ENCODE measurements around the gene SLC24A4.
A peak's percentile ranks its signal among the peaks of the same experiment; 100 is the strongest.

The SLC24A4 gene

DNA sequence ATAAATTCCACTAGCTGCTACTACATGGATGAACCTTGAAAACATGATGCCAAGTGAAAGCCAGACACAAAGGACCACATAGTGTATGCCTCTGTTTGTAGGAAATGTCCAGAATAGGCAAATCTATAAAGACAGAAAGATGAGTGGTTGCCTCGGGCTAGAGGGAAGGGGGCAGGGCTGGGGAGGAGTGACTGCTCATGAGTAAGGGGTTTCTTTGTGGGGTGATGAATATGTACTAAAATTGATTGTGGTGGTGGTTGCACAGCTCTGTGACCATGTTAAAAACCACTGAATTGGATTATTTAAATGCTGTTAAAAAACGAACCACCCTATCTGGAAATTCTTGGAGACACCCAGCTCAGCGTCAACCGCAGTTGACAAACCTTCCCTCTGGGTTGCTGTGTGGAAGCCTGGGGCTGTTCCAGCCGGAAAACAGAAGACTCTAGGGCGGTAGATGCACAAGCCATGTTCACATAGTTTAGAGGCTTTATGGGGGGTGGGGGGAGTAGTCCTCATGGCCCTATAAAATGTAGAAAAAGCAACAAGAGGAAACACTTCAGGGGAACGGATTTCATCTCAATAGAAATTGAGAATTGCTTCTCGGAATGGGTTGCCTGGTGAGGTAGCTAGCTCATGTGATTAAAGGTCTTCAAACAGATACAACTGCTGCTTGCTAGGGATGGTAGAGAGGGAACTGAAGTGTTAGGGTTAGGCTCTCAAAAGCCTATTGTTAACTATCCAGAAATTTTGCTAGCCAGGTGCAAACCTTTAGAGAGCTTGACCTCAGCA is 220.0 kb downstream of the SLC24A4 start:
- FAIRE-seq (no peak), DNase-seq (ENCODE audit: low spot score) (no peak)

- DNase-seq (ENCODE audit: low spot score) (no peak), FAIRE-seq (no peak)
Observed at GRCh38 chr14:92544051-92544720, 221.2 kb downstream of the SLC24A4 start.

DNA sequence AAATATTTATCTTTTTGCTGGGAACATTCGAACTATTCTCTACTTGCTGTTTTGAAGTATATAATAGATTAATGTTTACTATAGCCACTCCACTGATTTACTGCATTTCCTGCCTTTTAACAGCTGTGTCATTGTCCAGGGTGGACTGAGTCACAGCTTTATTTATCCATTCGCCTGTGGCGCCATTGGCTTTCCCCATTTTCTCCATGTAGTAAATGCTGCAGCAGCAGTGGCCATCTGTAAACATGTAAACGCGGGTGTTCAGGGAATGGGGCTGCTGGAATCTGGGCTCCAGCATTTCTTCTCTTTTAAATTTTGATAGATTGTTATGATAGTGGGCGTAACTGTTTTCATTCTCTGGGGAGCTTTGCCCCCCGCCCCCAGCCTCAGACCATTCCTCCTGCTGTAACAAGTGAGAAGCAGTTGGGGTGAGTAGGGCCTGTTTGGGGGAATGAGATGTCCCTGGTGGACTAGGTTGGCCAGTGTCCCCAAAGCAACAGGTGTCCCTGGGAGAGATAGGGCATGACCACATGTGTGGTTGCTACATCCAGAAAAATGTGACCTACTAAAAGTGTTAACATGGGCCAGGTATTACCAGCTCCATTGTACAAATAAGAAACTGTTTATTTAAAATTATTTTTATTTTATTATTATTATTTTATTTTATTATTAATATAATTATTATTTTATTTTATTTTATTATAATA is 223.5 kb downstream of the SLC24A4 start:
- FAIRE-seq, result no peak
- peak; percentile 30 for DNase-seq (ENCODE audit: low spot score)

DNA sequence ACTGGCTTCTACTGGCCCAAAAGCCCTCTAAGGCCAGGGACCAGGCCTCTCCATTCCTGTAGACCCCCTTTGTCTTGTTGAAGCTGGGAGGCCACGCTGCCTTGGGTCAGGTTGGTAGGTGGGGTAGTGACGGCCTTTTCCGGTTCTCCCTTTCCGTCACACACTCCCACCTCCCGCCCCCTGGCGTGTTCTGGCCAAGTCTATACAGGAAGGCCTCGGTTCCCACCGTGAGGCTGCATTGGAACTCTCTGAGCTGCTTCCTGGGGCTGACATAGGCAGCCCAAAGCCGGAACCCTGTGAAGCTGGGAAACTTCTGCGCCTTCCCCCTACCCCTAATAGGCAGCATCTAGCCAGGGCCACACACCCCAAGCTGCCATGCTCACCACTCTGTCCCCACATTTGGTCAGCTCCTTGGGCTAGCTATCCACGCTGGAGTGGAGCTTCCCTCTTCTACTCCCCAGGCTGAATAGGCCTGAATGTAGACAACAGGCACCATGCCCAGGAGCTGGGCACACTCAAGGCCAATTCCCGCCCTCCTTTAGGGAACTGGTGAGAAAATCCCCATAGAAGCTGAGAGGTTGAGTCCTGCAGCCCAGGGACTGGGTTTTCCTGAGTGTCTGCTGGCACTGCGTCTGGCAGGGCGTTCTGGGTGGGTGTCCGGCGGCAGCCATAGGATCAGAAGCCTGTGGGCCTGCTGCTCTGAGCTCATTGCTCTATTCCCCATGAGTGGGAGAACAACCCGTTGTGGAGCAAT is 226.3 kb downstream of the SLC24A4 start:
- no peak for FAIRE-seq
- no peak for DNase-seq (ENCODE audit: low spot score)

DNA sequence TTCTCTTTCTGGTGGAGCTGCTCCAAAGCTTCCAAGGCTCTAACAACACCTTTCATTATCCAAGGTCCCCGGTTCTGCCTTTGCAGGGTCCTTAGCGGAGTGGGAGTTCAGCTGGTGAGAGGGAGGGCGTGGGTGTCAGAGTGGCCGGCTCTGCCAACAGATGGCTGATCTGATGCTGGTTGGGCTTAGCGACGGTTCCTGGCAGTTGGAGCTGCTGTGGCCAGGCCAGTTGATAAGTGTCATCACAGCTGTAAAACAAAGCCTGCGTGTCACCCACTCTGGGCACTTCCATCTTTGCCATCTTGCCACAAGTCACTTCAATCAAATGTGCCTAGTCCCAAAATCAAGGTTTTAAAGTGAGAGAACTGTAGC is 226.9 kb downstream of the SLC24A4 start:
- DNase-seq (ENCODE audit: low spot score), result no peak
- FAIRE-seq, result no peak

Measured in RCC 7860 (cell line).